Measurements from ENCODE around the gene CCR5.

Gene CCR5

GRCh38 chr3:46354478-46354877 is 16.3 kb upstream of the CCR5 start:
- DNase-seq: no peak
- H3K23ac ChIP-seq (ENCODE audit: low read length in 2 of 2): no peak overlapping the region
- no peak overlapping the region for H4K91ac ChIP-seq (ENCODE audit: low read length)
- no peaks in the 10 kb centered on the region for H3K4me1 ChIP-seq (ENCODE audit: control insufficient read depth, insufficient read depth, low read depth, low read length)
- peaks cover 53 to 91% of the 10 kb centered on the region in 2 experiments for H3K27me3 ChIP-seq (ENCODE audit: control insufficient read depth in 1 of 2, insufficient read depth in 1 of 2, low read length in 2 of 2)
- no peak overlapping the region for H2BK12ac ChIP-seq (ENCODE audit: low read length in 2 of 2)
- no peak overlapping the region for H3K4ac ChIP-seq (ENCODE audit: low read depth in 1 of 2, low read length in 2 of 2)
- no peaks in the 10 kb centered on the region for H3K36me3 ChIP-seq (ENCODE audit: control insufficient read depth in 1 of 2, insufficient read depth in 2 of 2, low read depth in 1 of 2, low read length in 2 of 2)
- H2AFZ ChIP-seq (ENCODE audit: low read depth, low read length): no peak overlapping the region
- no peak overlapping the region for H2BK15ac ChIP-seq (ENCODE audit: low read depth, poor library complexity, severe bottlenecking)
- H3K9me3 ChIP-seq (ENCODE audit: control insufficient read depth, low read length): no peaks in the 10 kb centered on the region
- no peak overlapping the region for H3K9ac ChIP-seq (ENCODE audit: low read length)
- H2BK120ac ChIP-seq (ENCODE audit: low read depth, low read length): no peak overlapping the region
- no peak overlapping the region for H4K8ac ChIP-seq (ENCODE audit: low read length)
- no peak overlapping the region for H3K4me3 ChIP-seq (ENCODE audit: insufficient read depth in 1 of 2, low read depth in 1 of 2, low read length in 2 of 2)
- WGBS: 50% methylated on average over 1 of the region's 1 CpG
- no peak overlapping the region for H3K27ac ChIP-seq (ENCODE audit: low read length, poor library complexity, severe bottlenecking)
- H3K4me2 ChIP-seq (ENCODE audit: low read length, poor library complexity, severe bottlenecking): no peak overlapping the region
- H3K18ac ChIP-seq (ENCODE audit: low read depth in 1 of 2, low read length in 2 of 2): no peak overlapping the region
- H3K79me1 ChIP-seq (replicated peaks; ENCODE audit: low read length, poor library complexity, severe bottlenecking): no peaks in the 10 kb centered on the region
- H2AK5ac ChIP-seq (ENCODE audit: low read length, severe bottlenecking): no peak overlapping the region
- H3K14ac ChIP-seq (ENCODE audit: low read length in 2 of 2): no peak overlapping the region
- no peak overlapping the region for H2BK5ac ChIP-seq (ENCODE audit: low read depth, low read length, poor library complexity, severe bottlenecking)

GRCh38 chr3:46354984-46355383 is 15.8 kb upstream of the CCR5 start:
- no peak overlapping the region for H3K4me3 ChIP-seq (ENCODE audit: insufficient read depth in 1 of 2, low read depth in 1 of 2, low read length in 2 of 2)
- H3K9me3 ChIP-seq (ENCODE audit: control insufficient read depth, low read length): no peaks in the 10 kb centered on the region
- H2BK15ac ChIP-seq (ENCODE audit: low read depth, poor library complexity, severe bottlenecking): no peak overlapping the region
- no peak overlapping the region for H3K4me2 ChIP-seq (ENCODE audit: low read length, poor library complexity, severe bottlenecking)
- no peak overlapping the region for H2AK5ac ChIP-seq (ENCODE audit: low read length, severe bottlenecking)
- H3K9ac ChIP-seq (ENCODE audit: low read length): no peak overlapping the region
- no peak overlapping the region for H4K8ac ChIP-seq (ENCODE audit: low read length)
- H2BK12ac ChIP-seq (ENCODE audit: low read length in 2 of 2): no peak overlapping the region
- no peak overlapping the region for H3K23ac ChIP-seq (ENCODE audit: low read length in 2 of 2)
- H3K14ac ChIP-seq (ENCODE audit: low read length in 2 of 2): no peak overlapping the region
- H3K27me3 ChIP-seq (ENCODE audit: control insufficient read depth in 1 of 2, insufficient read depth in 1 of 2, low read length in 2 of 2): peaks cover 56 to 86% of the 10 kb centered on the region in 2 experiments
- H3K18ac ChIP-seq (ENCODE audit: low read depth in 1 of 2, low read length in 2 of 2): no peak overlapping the region
- H3K79me1 ChIP-seq (replicated peaks; ENCODE audit: low read length, poor library complexity, severe bottlenecking): no peaks in the 10 kb centered on the region
- no peak for DNase-seq
- H3K4me1 ChIP-seq (ENCODE audit: control insufficient read depth, insufficient read depth, low read depth, low read length): no peaks in the 10 kb centered on the region
- H3K4ac ChIP-seq (ENCODE audit: low read depth in 1 of 2, low read length in 2 of 2): no peak overlapping the region
- no peak overlapping the region for H3K27ac ChIP-seq (ENCODE audit: low read length, poor library complexity, severe bottlenecking)
- H2AFZ ChIP-seq (ENCODE audit: low read depth, low read length): no peak overlapping the region
- H2BK120ac ChIP-seq (ENCODE audit: low read depth, low read length): no peak overlapping the region
- H4K91ac ChIP-seq (ENCODE audit: low read length): no peak overlapping the region
- H2BK5ac ChIP-seq (ENCODE audit: low read depth, low read length, poor library complexity, severe bottlenecking): no peak overlapping the region
- H3K36me3 ChIP-seq (ENCODE audit: control insufficient read depth in 1 of 2, insufficient read depth in 2 of 2, low read depth in 1 of 2, low read length in 2 of 2): no peaks in the 10 kb centered on the region

GRCh38 chr3:46356276-46356675 is 14.5 kb upstream of the CCR5 start:
- Histone ChIP-seq H3K23ac (ENCODE audit: low read length in 2 of 2) (no peak overlapping the region), H3K4me3 (ENCODE audit: insufficient read depth in 1 of 2, low read depth in 1 of 2, low read length in 2 of 2) (no peak overlapping the region), H3K79me1 (replicated peaks; ENCODE audit: low read length, poor library complexity, severe bottlenecking) (no peaks in the 10 kb centered on the region), H2BK120ac (ENCODE audit: low read depth, low read length) (no peak overlapping the region), H3K4ac (ENCODE audit: low read depth in 1 of 2, low read length in 2 of 2) (no peak overlapping the region), H3K18ac (ENCODE audit: low read depth in 1 of 2, low read length in 2 of 2) (no peak overlapping the region), H2AFZ (ENCODE audit: low read depth, low read length) (no peak overlapping the region), H2BK5ac (ENCODE audit: low read depth, low read length, poor library complexity, severe bottlenecking) (no peak overlapping the region), H3K9me3 (ENCODE audit: control insufficient read depth, low read length) (no peaks in the 10 kb centered on the region), H3K27ac (ENCODE audit: low read length, poor library complexity, severe bottlenecking) (no peak overlapping the region), H3K4me2 (ENCODE audit: low read length, poor library complexity, severe bottlenecking) (no peak overlapping the region), H3K4me1 (ENCODE audit: control insufficient read depth, insufficient read depth, low read depth, low read length) (no peaks in the 10 kb centered on the region), H4K91ac (ENCODE audit: low read length) (no peak overlapping the region), H3K36me3 (ENCODE audit: control insufficient read depth in 1 of 2, insufficient read depth in 2 of 2, low read depth in 1 of 2, low read length in 2 of 2) (no peaks in the 10 kb centered on the region), H3K9ac (ENCODE audit: low read length) (no peak overlapping the region), H2AK5ac (ENCODE audit: low read length, severe bottlenecking) (no peak overlapping the region), H4K8ac (ENCODE audit: low read length) (no peak overlapping the region), H2BK15ac (ENCODE audit: low read depth, poor library complexity, severe bottlenecking) (no peak overlapping the region), H3K27me3 (ENCODE audit: control insufficient read depth in 1 of 2, insufficient read depth in 1 of 2, low read length in 2 of 2) (peaks cover 58 to 73% of the 10 kb centered on the region in 2 experiments), H3K14ac (ENCODE audit: low read length in 2 of 2) (no peak overlapping the region), H2BK12ac (ENCODE audit: low read length in 2 of 2) (no peak overlapping the region)
- WGBS: 75% methylated on average over 3 of the region's 3 CpGs
- no peak for DNase-seq

GRCh38 chr3:46356909-46357308 is 13.8 kb upstream of the CCR5 start:
- Histone ChIP-seq H2BK120ac (ENCODE audit: low read depth, low read length) (no peak overlapping the region), H4K91ac (ENCODE audit: low read length) (no peak overlapping the region), H3K4ac (ENCODE audit: low read depth in 1 of 2, low read length in 2 of 2) (no peak overlapping the region), H3K27me3 (ENCODE audit: control insufficient read depth in 1 of 2, insufficient read depth in 1 of 2, low read length in 2 of 2) (peaks cover 52 to 67% of the 10 kb centered on the region in 2 experiments), H3K18ac (ENCODE audit: low read depth in 1 of 2, low read length in 2 of 2) (no peak overlapping the region), H2BK12ac (ENCODE audit: low read length in 2 of 2) (no peak overlapping the region), H3K4me3 (ENCODE audit: insufficient read depth in 1 of 2, low read depth in 1 of 2, low read length in 2 of 2) (no peak overlapping the region), H2AK5ac (ENCODE audit: low read length, severe bottlenecking) (no peak overlapping the region), H3K23ac (ENCODE audit: low read length in 2 of 2) (no peak overlapping the region), H3K36me3 (ENCODE audit: control insufficient read depth in 1 of 2, insufficient read depth in 2 of 2, low read depth in 1 of 2, low read length in 2 of 2) (no peaks in the 10 kb centered on the region), H3K14ac (ENCODE audit: low read length in 2 of 2) (no peak overlapping the region), H3K4me2 (ENCODE audit: low read length, poor library complexity, severe bottlenecking) (no peak overlapping the region), H3K27ac (ENCODE audit: low read length, poor library complexity, severe bottlenecking) (no peak overlapping the region), H3K79me1 (replicated peaks; ENCODE audit: low read length, poor library complexity, severe bottlenecking) (no peaks in the 10 kb centered on the region), H2AFZ (ENCODE audit: low read depth, low read length) (no peak overlapping the region), H3K9me3 (ENCODE audit: control insufficient read depth, low read length) (no peaks in the 10 kb centered on the region), H3K4me1 (ENCODE audit: control insufficient read depth, insufficient read depth, low read depth, low read length) (no peaks in the 10 kb centered on the region), H4K8ac (ENCODE audit: low read length) (no peak overlapping the region), H3K9ac (ENCODE audit: low read length) (no peak overlapping the region), H2BK15ac (ENCODE audit: low read depth, poor library complexity, severe bottlenecking) (no peak overlapping the region), H2BK5ac (ENCODE audit: low read depth, low read length, poor library complexity, severe bottlenecking) (no peak overlapping the region)
- WGBS: 98% methylated on average over 4 of the region's 4 CpGs
- DNase-seq: no peak

Data from mesenchymal stem cell (in vitro differentiated cells and primary cell).